ENCODE results near the gene VWA3A.

DNA sequence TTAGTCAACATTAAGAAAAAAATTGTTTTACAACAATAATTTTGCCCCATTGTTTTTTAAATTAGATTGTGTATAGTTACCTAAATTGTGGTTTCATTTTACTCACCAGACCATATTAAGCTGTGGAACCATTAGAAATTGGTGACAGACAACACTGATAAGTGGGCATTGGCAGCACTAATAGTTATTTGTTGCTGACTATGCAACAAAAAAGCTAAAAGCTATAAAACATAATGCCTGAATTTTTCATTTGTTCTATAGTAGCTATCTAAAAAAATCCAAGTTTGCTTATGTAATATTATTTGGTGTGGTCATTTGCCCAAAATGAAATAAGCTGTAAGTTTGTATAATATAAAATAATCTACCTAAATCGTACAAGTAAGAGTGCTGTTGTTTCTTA, 13.7 kb upstream of the VWA3A start:
- TF ChIP-seq CTCF (IDR thresholded peaks at IDR 0.05), result no peak
- TF ChIP-seq POLR2A (IDR thresholded peaks at IDR 0.05), result no peak

Data from right lobe of liver (tissue), 4 donors.